GM21367 (cell line): ENCODE measurements around the gene PNKP.

ENCODE experiments used
- ATAC-seq: cut with Tn5 transposase; IDR thresholded peaks from one replicate; pipeline ENCODE4 v1.9.1; 2021; ENCODE audit not compliant: unreplicated experiment

The PNKP gene

DNA sequence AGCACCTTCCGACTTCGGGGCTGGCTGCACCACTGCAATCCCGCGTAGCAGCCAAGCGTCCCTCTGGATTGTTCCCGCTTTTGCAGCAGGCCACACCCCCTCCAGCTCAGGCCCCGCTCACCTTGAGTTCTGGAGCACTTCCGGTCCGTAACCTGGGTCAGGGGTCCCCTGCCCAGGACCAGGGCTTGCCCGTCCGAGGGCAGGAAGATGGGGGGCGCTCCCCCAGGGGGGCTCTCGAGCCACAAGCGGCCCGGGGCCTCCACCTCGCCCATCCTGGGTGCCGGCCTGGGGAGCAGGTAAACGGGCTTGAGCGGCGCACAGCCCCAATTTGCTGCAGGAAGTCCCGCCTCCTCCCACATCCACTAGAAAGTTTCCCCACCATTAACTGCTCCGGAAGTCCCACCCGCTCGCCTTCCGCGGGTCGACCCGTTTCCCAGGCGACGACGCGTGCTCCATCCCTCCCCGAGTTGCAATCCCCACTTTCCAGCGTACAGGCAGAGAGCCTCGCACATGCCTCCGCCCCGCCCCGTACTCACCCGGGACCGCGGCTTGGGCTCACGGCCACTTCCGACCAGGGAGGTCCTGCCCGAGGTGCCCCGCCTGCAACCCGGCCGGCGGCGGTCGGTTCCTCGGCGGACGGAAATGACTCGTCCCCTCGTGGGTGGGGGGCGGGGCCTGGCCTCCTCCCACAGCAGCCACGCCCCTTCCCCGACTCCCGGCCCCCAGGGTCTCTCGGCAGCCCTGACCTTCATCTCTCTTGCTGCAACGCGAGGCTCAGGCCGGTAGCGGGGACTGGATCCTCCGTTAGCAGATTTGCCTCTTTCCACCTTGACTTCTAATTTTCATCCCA lies at the start of gene PNKP:
TSS of gene PNKP (minus strand) at position 644 of the 850 bp plus-strand sequence. CDS start at position 272, 372 bp downstream.
- peak; percentile 25 for ATAC-seq

DNA sequence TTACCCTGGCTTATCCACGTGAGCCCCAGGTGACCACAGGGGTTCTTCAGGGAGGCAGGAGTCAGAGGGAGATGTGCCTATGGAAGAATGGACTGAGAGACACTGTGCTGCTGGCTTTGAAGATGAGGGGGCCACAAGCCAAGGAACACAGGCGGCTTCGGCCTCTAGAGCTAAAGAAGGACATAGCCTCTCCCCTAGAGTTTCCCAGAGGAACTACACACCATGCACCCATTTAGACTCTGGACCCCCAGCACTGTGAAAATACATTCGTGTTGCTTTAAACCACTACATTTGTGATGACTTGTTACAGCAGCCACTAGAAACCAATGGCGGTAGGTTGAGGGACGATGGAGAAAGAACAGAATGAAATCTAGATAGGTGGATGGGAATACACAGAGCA lies 47.9 kb upstream of the PNKP start:
- ATAC-seq, result no peak

DNA sequence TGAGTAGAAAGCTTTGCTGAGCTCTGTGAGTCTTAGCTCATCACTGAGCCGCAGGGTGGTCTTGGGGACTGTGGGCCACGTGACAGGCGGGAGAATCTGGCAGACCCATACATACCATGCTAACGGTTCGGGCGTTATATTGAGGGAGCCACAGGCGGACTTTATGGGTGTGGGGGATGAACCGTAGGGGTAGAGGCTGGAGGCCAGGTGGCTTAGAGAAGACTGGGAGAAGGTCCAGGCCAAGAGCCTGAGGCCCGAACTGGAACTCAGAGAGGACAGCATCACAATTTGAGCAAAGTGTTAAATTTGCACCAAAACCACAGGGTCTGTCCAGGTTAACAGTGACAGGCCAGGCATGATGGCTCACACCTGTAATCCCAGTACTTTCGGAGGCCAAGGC lies 46.3 kb upstream of the PNKP start:
- no peak for ATAC-seq

DNA sequence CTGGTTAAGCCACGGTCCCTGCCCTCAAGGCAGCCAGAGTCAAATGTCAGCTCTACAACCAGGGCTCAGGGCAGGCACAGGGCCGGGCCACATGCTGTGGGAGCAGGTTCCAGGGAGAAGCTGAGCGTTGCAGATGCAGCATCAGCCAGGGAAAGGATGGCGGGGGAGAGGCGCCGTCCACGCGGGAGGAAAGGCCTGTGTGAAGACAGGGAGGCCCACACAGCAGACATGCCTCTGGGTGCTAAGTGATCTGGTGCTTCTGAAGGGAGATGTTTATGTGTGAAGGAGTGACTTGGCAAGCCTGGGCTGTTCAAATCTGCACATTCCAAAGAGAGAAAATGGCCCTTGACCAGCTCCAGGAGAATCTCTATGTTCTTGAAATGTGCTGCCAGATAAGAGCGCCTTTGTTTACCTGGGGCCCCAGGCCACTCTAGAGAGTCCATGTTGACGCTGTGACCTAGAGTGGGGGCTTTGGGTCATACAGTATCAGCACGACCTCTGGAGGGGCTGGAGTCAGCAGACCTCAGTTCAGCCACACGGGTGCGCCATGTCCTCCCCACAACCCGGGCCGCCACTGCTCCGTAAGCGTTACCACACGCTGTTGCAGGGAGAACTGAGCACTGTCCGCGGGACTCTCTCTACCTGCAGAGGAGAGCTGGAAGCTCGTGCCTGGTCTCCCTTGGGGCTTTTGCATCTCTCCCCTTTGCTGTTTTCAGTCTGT lies 45.7 kb upstream of the PNKP start:
- no peak for ATAC-seq

DNA sequence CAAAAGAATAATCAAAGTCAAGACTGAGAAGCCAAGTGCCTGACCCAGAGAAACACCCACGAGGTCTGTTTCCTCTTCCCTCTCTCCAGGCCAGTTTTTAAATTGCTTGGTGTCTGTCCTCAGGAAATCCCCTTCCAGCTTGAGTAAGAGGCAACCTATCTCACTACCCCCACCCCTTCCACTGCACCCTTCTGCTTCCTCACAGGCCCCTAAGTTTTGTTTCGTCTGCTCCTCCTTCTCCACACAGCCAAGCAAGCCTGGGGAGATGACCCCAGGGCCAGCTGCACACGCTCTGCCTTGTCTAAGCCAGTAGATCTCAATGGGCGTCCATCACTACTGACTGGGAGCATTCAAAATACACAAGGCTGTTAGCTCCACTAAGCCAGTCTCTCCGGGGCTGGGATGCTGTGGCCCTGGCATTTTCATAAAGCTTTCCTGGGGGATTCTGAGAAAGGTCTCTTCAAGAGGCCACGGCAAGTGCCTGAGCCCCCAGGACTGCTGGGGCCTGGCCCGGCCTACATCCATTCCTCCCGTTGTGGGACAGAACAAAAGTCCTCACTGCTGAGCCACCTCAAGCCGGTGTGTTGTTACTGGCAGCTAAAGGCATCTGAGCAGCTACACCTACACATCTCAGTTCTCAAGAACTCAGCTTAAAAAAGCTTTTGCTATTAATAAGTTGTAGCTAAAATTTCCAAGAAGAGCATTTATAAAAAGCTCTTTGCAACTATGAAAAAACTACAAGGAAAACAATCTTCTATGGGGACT lies 44.2 kb upstream of the PNKP start:
- no peak for ATAC-seq

DNA sequence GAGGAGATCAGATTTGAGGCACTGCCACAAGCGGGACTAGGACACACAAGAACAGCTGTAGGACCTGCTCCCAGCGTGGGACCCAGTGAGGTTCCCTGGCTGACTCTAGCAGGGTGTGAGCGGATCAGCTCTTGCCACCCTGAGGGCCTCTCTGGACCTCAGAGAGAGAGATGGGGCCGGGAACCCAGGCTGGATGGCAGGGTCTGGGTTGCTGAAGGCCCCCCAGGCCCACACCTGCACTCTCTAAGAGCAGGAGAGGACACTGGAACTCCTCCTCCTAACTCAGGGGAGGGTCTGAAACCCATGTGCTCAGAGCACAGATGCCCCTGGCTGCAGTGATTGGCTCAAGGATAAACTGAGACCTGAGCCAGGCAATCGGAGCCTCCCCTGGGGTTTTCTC lies 42.8 kb upstream of the PNKP start:
- ATAC-seq, result no peak

DNA sequence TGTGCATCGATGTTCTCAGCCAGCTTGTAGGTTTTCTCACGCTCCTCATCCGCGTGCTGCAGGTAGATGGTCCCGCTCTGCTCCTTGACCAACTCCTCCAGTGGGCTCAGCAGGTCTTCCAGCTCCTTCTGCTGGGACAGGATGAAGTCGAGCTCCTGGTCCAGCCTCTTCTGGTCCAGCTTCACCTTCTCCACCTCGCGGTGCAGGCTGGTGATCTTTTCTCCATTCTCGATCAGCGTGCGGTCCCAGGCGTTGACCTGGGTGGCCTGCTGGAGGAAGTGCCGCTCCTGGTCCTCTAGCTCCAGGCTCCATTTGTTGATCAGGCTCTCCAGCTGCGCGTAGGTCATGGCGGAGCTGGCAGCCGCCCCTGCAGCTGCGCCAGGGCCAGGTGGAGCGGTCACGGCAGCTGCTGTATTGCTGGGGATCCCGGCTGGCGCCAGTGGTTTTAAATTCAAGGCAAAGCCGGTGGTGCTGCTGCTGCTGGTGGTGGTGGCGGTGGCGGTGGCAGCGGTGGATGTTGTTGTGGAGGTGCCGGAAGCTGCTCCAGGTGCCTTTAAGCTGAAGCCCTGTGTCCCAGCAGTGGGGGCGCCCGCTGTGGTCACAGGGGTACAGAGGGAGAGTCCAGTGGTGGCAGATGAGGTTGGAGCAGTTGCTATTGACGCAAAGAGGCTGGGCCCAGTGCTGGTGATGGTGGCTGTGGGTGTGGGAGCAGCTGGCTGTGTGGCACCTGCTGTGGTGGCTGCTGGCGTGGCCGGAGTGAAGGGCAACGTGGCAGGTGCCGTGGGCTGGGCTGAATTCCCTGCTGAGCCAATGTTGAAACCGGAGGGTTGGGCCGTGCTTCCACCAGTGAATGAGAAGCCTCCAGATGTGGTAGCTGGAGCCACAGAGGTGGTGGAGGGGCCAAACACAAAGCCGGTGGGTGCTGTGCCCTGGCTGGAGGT lies 41.4 kb upstream of the PNKP start:
- ATAC-seq, result no peak

DNA sequence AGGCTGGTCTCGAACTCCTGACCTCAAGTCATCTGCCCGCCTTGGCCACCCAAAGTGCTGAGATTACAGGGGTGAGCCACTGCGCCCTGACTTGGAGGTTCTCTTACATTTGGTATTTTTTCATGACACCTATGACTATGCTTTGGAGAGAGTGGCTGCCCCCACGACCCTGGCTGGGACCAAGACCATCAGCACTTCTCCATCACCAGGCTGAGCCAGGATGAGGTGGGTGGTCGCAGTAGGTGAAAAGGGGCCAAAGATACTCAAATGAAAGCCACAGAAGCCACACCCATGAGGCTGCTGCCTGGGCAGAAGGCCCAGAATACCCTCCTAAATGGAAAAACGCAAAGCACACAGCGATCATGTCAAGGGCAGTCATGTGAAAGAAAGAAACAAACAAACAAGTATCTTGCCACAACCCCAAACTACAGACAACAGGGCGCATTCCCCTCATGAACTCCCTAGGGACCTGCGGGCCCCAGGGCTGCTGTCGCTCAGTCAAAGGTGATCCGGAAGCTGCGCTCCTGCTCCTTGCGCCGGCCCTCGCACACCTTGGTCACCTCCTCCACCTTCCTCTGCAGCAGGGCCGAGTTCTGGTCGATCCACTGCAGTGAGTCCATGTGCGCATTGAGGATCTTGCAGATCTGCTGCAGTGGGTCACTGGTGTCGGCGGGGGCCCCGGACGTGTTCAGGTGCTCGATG lies 40.5 kb upstream of the PNKP start:
- no peak for ATAC-seq

DNA sequence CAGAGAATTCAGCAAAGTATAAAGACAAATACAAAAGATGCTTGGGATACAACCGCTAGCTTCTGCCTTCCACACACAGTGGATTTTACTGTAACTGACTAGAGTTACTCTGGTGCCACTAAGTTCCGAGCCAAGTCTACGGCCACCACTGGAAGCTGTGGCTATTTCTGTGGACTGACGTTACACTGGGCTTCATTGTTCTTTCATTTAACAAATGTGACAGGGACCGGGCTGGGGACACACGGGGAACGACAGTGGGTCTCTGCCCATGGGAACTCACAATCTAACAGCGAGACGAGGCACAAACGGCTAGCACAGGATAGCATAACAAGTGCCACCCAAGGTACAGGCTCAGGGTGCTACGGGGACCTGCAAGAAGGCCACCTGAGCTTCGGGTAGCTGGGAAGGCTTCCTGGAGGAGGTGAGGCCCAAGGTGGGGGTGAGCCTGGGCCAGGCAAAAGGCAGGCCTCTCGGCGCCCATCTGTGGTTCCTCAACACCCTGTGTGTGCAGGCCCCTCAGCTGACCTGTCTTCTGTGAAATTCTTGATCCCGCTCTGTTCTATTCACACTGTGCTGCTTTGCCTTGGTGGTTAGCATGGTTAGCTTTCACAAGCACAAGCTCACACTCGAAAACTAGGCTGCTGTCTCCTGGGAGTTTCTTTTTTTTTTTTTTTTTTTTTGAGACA lies 39.6 kb upstream of the PNKP start:
- ATAC-seq, result no peak

DNA sequence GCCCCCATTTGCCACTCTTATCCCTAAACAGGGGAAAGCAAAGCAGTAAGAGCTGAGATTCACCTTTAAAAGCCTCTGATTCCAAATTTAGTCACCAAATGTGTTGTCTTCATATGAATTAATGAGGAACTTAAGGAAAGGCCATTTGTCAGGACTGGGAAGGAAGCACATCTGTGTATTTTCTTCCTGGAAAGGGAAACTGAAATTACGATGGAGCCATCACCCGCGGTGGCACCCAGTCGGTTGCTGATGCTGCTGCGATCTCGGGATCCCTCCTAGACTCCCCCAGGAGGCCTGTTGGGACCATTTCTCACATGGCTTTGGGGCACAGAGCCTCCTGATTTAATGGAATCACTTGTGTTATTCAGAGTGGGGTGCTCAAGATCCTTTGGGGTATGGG lies 36.8 kb upstream of the PNKP start:
- ATAC-seq, result no peak

DNA sequence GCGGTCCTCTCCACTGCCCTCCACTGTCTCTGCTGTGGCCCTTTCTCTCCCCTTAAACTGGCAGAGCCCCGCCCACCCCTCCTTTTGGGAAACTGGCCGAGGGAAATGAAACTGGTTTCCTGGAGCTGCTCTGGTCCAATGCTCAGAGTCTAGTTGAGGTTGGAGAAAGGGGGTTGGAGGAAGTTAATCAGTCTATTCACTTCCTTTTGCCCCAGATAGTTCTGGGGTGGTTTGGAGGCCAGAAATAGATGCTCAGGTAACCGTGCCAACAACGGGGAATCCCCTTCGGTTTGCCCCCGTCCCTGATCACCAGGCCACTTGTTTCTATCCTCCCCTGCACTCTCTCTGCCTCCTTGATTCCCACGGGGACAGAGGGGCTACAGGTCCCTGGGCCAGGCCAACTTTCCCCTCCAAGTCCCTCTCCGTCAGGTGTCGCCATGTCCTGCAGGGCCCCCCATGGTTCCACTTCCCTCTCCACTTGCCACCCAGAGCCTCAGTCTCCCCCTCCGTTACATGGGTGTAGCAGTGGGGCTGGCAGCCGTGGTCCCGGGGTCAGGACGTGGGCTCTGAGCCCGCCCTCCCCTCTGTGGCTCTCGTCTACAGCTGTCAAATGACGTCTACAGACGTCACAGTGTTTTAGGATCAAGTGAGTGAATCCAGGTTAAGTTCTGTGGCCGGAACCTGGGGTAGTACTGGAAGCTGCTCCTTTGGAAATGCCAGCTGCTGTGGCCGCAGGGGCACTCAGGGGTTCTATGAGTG lies 29.7 kb upstream of the PNKP start, which contains the start of gene IL4I1:
TSS of gene IL4I1 (minus strand) at position 25 of the 759 bp plus-strand sequence. CDS start 727 bp downstream, outside the sequence.
- peak; percentile 52 for ATAC-seq

DNA sequence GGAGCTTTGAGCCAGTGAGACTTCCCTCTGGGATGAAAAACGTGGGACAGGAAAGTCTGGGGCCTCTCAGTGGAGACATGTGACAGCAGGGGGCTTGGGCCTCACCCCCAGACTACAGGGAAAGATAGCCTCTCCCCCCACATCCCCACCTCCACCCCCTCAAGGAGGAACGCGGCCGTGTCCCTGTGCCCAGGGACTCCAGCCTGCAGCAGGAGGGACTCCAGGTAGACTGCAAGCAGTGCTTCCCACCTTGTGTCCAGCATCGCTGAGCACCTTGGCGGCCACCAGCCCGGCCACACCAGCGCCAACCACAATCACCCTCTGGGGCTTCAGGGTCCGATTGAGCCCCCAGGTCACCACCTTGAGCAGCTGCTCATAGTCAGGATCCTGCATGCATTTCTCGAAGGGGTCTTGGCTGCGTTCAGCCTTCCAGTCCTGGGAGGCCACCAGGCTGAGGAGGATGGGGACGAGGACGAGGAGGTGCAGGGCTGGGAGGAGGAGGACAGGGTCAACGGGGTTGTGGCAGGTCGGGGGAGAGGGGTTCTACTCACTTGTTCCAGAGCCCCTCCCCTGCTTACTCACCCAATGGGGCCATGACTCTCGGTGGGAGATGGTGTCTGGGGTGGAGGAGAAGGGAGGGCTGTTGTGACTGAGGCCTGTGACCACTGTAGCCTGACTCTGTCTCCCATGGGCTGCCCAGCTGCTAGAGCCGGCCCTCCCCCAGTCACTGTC lies 28.4 kb upstream of the PNKP start:
- ATAC-seq, result no peak

DNA sequence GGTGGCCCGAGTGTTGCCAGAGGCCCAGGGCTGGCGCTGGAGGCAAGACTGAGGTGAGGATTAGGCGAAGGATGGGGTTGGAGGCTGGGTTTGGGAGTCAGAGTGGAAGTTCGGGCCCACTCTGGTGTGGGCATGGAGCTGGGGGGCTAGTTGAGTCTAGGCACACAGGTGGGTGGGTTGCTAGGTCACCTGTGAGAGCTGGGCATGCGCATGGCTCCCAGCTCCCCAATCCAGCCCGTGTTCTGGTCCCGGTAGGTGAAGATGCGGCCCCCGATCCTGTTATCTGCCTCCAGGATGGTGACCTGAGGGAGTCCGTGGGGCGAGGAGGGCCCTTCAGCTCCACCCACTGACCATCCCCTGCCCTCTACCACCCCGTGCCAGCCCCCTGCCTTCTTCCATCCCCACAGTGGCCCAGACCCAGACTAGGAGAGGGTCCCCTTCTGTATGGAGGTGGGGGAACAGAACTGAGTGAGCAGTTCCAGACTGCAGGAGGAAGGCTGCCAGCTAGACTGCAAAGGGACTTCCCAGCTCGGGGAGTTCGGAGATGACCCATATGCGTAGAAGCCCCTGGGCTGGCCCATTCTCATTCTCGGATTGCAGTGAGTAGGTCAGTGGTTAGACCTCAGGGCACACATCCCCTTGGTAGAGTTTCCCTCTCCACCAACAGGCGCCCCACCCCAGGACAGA lies 27.6 kb upstream of the PNKP start:
- ATAC-seq, result no peak

DNA sequence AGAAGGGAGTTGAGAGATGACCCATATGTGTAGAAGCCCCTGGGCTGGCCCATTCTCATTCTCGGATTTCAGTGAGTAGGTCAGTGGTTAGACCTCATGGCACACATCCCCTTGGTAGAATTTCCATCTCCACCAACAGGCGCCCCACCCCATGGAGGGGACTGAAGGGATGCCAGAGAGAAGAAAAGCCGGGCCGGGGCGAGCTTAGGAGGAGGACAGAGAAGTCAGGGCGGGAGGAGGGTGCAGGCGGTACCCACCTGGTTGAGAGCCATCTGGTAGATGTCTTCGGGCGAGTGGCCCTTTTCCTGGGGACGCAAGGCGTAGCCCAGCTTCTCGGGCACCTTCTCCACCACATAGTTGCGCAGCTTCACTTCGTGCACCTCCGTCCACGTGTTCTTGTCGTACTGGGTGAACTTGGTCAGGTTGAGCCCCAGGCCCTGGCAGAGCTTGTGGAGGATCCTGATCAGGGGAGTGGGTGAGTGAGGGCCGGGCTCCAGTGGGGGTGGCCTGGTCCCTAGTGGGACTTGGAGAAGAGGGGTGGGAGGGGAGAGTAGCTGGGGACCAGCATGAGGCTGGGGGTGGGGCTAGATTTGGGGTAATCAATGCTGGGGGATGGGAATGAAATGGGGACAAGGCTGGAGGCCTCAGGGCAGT lies 26.8 kb upstream of the PNKP start:
- no peak for ATAC-seq

DNA sequence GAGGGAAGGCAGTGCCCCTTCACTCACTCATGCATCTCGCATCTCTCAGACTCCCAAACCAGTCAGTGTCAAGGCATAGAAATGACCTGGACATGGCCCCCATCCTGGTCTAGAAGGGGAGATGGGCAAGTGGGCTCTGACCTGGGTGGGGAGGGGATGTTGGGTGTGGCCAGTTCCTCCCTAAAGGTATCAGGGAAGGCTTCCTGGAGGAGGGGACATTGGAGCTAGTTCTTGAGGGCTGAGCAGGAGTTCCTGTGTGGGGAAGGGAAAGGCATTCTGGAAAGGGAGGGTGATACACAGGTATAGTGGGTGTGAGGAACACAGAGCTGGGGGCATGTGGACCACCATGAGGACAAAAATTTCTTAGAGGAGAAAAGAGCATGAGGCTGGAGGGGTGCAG lies 25.3 kb upstream of the PNKP start:
- ATAC-seq, result no peak

DNA sequence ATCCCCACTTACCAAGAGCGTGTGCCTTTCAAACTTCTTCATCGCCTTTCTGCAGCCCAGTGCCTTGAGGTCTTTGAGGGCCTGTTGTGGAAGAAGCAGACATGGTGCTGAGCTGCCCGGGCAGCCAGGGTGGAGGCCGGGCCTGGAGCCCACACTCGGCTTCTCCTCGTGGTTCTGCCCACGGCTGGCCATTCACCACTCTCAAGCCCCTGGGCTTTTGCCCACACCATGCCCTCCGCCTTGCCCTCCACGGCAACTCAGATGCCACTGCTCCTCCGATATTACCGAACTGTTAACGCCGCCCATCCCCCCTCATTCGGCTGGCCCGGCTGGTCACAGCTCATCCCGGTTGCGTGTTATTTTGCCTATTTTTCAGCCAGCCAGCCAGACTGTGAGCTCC lies 24.0 kb upstream of the PNKP start:
- no peak for ATAC-seq
